Suppressor macrophage treated with lipopolysaccharide for 1 hour (primary cell): ENCODE measurements around the gene CNPY3.
A peak's percentile ranks its signal among the peaks of the same experiment; 100 is the strongest.

Source experiments
- DNase-seq, 3 donors: peaks; one replicate each; pipeline ENCODE4 v3.0.0-alpha.2; 2020 to 2022

Gene CNPY3

GRCh38 chr6:42984001-42984923, 55.0 kb downstream of the CNPY3 start, which contains the start of gene PPP2R5D:
PPP2R5D (plus strand) TSS chr6:42984570; CDS start chr6:42984678, 108 bp downstream.
- peak; percentile 97 to 99 (median 99) for DNase-seq

- DNase-seq = no peak
Measured at GRCh38 chr6:42984924-42985475, 55.7 kb downstream of the CNPY3 start.

GRCh38 chr6:42987533-42988451, 58.5 kb downstream of the CNPY3 start:
- DNase-seq = no peak

- no peak for DNase-seq
Measured at GRCh38 chr6:42988486-42989020, 59.3 kb downstream of the CNPY3 start.
